ENCODE results near the gene FRMD3.
"Not testable (repeated sequence)": the region's sequence is repeated elsewhere in the genome, so short reads cannot be mapped to it uniquely, and the experiment has no call there.

The FRMD3 gene

GRCh38 chr9:83538890-83539238 is 663 bp upstream of the FRMD3 start:
- no peak overlapping the region for H3K27ac Mint-ChIP-seq
- no peaks in the 10 kb centered on the region for H3K4me1 Mint-ChIP-seq
- H3K27me3 Mint-ChIP-seq: peaks cover 13% of the 10 kb centered on the region
- peak overlapping the region; percentile 37 for H3K4me3 Mint-ChIP-seq
- DNase-seq (ENCODE audit: low spot score in 2 of 2): no peak
- ATAC-seq (ENCODE audit: low read depth): no peak
- no peaks in the 10 kb centered on the region for H3K9me3 Mint-ChIP-seq
- no peaks in the 10 kb centered on the region for H3K36me3 Mint-ChIP-seq

- ATAC-seq (ENCODE audit: low read depth): no peak
- H3K9me3 Mint-ChIP-seq: no peaks in the 10 kb centered on the region
- H3K4me3 Mint-ChIP-seq: no peak overlapping the region
- no peaks in the 10 kb centered on the region for H3K36me3 Mint-ChIP-seq
- H3K27ac Mint-ChIP-seq: no peak overlapping the region
- no peak for DNase-seq (ENCODE audit: low spot score in 2 of 2)
- no peaks in the 10 kb centered on the region for H3K4me1 Mint-ChIP-seq
- H3K27me3 Mint-ChIP-seq: peaks cover 13% of the 10 kb centered on the region
Measured at GRCh38 chr9:83537331-83538171, 650 bp downstream of the FRMD3 start.

GRCh38 chr9:83536332-83536731 is 1.9 kb downstream of the FRMD3 start:
- Mint-ChIP-seq H3K4me1 (no peaks in the 10 kb centered on the region), H3K27me3 (peaks cover 13% of the 10 kb centered on the region), H3K36me3 (no peaks in the 10 kb centered on the region), H3K27ac (no peak overlapping the region), H3K9me3 (no peaks in the 10 kb centered on the region), H3K4me3 (no peak overlapping the region)
- no peak for DNase-seq (ENCODE audit: low spot score in 2 of 2)
- no peak for ATAC-seq (ENCODE audit: low read depth)

GRCh38 chr9:83535736-83536135 is 2.5 kb downstream of the FRMD3 start:
- H3K4me3 Mint-ChIP-seq: no peak overlapping the region
- H3K36me3 Mint-ChIP-seq: no peaks in the 10 kb centered on the region
- ATAC-seq (ENCODE audit: low read depth) (no peak), DNase-seq (ENCODE audit: low spot score in 2 of 2) (no peak)
- H3K9me3 Mint-ChIP-seq: no peaks in the 10 kb centered on the region
- no peaks in the 10 kb centered on the region for H3K4me1 Mint-ChIP-seq
- no peak overlapping the region for H3K27ac Mint-ChIP-seq
- peaks cover 13% of the 10 kb centered on the region for H3K27me3 Mint-ChIP-seq

GRCh38 chr9:83533296-83533695 is 4.9 kb downstream of the FRMD3 start:
- Mint-ChIP-seq H3K4me1 (no peaks in the 10 kb centered on the region), H3K27me3 (peaks cover 6% of the 10 kb centered on the region), H3K36me3 (no peaks in the 10 kb centered on the region), H3K4me3 (no peak overlapping the region), H3K9me3 (no peaks in the 10 kb centered on the region), H3K27ac (no peak overlapping the region)
- no peak for DNase-seq (ENCODE audit: low spot score in 2 of 2)
- ATAC-seq (ENCODE audit: low read depth): no peak

GRCh38 chr9:83526901-83527300 is 11.3 kb downstream of the FRMD3 start:
- Mint-ChIP-seq H3K36me3 (no peaks in the 10 kb centered on the region), H3K4me1 (no peaks in the 10 kb centered on the region), H3K9me3 (no peaks in the 10 kb centered on the region), H3K27me3 (peaks cover 4% of the 10 kb centered on the region), H3K4me3 (no peak overlapping the region), H3K27ac (no peak overlapping the region)
- no peak for DNase-seq (ENCODE audit: low spot score in 2 of 2)
- ATAC-seq (ENCODE audit: low read depth): no peak

- H3K36me3 Mint-ChIP-seq: no peaks in the 10 kb centered on the region
- H3K27me3 Mint-ChIP-seq: peaks cover 4% of the 10 kb centered on the region
- ATAC-seq (ENCODE audit: low read depth) (no peak), DNase-seq (ENCODE audit: low spot score in 2 of 2) (no peak)
- no peak overlapping the region for H3K27ac Mint-ChIP-seq
- H3K4me1 Mint-ChIP-seq: peaks cover 4% of the 10 kb centered on the region
- no peak overlapping the region for H3K4me3 Mint-ChIP-seq
- H3K9me3 Mint-ChIP-seq: no peaks in the 10 kb centered on the region
Measured at GRCh38 chr9:83526211-83526610, 12.0 kb downstream of the FRMD3 start.

- H3K36me3 Mint-ChIP-seq: peaks cover 2% of the 10 kb centered on the region
- no peak overlapping the region for H3K27ac Mint-ChIP-seq
- no peaks in the 10 kb centered on the region for H3K9me3 Mint-ChIP-seq
- H3K4me1 Mint-ChIP-seq: peaks cover 4% of the 10 kb centered on the region
- H3K4me3 Mint-ChIP-seq: no peak overlapping the region
- peaks cover 4% of the 10 kb centered on the region for H3K27me3 Mint-ChIP-seq
- DNase-seq (ENCODE audit: low spot score in 2 of 2) (no peak), ATAC-seq (ENCODE audit: low read depth) (no peak)
Measured at GRCh38 chr9:83523684-83524083, 14.5 kb downstream of the FRMD3 start.

GRCh38 chr9:83521411-83521810 is 16.8 kb downstream of the FRMD3 start:
- H3K4me1 Mint-ChIP-seq: peaks cover 9% of the 10 kb centered on the region
- H3K4me3 Mint-ChIP-seq: no peak overlapping the region
- H3K27me3 Mint-ChIP-seq: peaks cover 2% of the 10 kb centered on the region
- no peak overlapping the region for H3K27ac Mint-ChIP-seq
- H3K36me3 Mint-ChIP-seq: peaks cover 2% of the 10 kb centered on the region
- ATAC-seq (ENCODE audit: low read depth) (no peak), DNase-seq (ENCODE audit: low spot score in 2 of 2) (no peak)
- no peaks in the 10 kb centered on the region for H3K9me3 Mint-ChIP-seq

GRCh38 chr9:83521011-83521410 is 17.2 kb downstream of the FRMD3 start:
- DNase-seq (ENCODE audit: low spot score in 2 of 2) (no peak), ATAC-seq (ENCODE audit: low read depth) (no peak)
- H3K4me3 Mint-ChIP-seq: no peak overlapping the region
- H3K4me1 Mint-ChIP-seq: peaks cover 9% of the 10 kb centered on the region
- H3K27ac Mint-ChIP-seq: no peak overlapping the region
- H3K27me3 Mint-ChIP-seq: no peaks in the 10 kb centered on the region
- no peaks in the 10 kb centered on the region for H3K9me3 Mint-ChIP-seq
- H3K36me3 Mint-ChIP-seq: peaks cover 2% of the 10 kb centered on the region

GRCh38 chr9:83520292-83520691 is 17.9 kb downstream of the FRMD3 start:
- Mint-ChIP-seq H3K4me1 (peaks cover 9% of the 10 kb centered on the region), H3K36me3 (peaks cover 2% of the 10 kb centered on the region), H3K27ac (no peak overlapping the region), H3K27me3 (no peaks in the 10 kb centered on the region), H3K4me3 (no peak overlapping the region), H3K9me3 (no peaks in the 10 kb centered on the region)
- no peak for DNase-seq (ENCODE audit: low spot score in 2 of 2)
- no peak for ATAC-seq (ENCODE audit: low read depth)

GRCh38 chr9:83517980-83518379 is 20.2 kb downstream of the FRMD3 start:
- not testable (repeated sequence) for DNase-seq (ENCODE audit: low spot score in 2 of 2); ATAC-seq (ENCODE audit: low read depth); H3K4me3 Mint-ChIP-seq; H3K9me3 Mint-ChIP-seq; H3K4me1 Mint-ChIP-seq; H3K36me3 Mint-ChIP-seq; H3K27ac Mint-ChIP-seq; H3K27me3 Mint-ChIP-seq

- Mint-ChIP-seq H3K4me1 (peaks cover 4% of the 10 kb centered on the region), H3K4me3 (no peak overlapping the region), H3K27ac (no peak overlapping the region), H3K9me3 (no peaks in the 10 kb centered on the region), H3K27me3 (peaks cover 2% of the 10 kb centered on the region), H3K36me3 (peaks cover 4% of the 10 kb centered on the region)
- ATAC-seq (ENCODE audit: low read depth) (no peak), DNase-seq (ENCODE audit: low spot score in 2 of 2) (no peak)
Measured at GRCh38 chr9:83514767-83515166, 23.4 kb downstream of the FRMD3 start.

GRCh38 chr9:83512621-83513020 is 25.6 kb downstream of the FRMD3 start:
- no peak overlapping the region for H3K4me3 Mint-ChIP-seq
- no peaks in the 10 kb centered on the region for H3K9me3 Mint-ChIP-seq
- peaks cover 2% of the 10 kb centered on the region for H3K27me3 Mint-ChIP-seq
- H3K27ac Mint-ChIP-seq: no peak overlapping the region
- ATAC-seq (ENCODE audit: low read depth): no peak
- DNase-seq (ENCODE audit: low spot score in 2 of 2): no peak
- peaks cover 2% of the 10 kb centered on the region for H3K36me3 Mint-ChIP-seq
- no peaks in the 10 kb centered on the region for H3K4me1 Mint-ChIP-seq

- no peaks in the 10 kb centered on the region for H3K4me1 Mint-ChIP-seq
- peaks cover 2% of the 10 kb centered on the region for H3K27me3 Mint-ChIP-seq
- no peak overlapping the region for H3K4me3 Mint-ChIP-seq
- DNase-seq (ENCODE audit: low spot score in 2 of 2): no peak
- H3K36me3 Mint-ChIP-seq: peaks cover 2% of the 10 kb centered on the region
- no peak overlapping the region for H3K27ac Mint-ChIP-seq
- H3K9me3 Mint-ChIP-seq: no peaks in the 10 kb centered on the region
- ATAC-seq (ENCODE audit: low read depth): no peak
Measured at GRCh38 chr9:83511051-83511450, 27.1 kb downstream of the FRMD3 start.
